ENCODE data around the gene RELN.

RELN gene

DNA sequence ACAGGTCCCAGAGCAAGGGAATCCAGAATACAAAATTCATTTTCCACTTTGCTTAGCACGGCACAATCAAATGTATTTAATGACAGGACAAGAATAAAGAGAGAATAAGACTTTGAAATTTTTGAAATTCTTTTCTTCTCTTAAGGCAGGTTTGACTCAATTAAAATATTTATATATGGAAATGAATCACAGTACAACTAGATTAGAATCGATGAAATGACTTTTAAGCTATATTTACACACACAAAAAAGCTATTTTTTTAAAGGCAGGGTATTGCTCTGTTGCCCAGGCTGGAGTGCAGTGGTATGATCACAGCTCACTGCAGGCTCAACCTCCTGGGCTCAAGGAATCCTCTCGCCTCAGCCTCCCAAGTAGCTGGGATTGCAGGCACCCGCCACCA is 278.0 kb downstream of the RELN start:
- no peak for DNase-seq

DNA sequence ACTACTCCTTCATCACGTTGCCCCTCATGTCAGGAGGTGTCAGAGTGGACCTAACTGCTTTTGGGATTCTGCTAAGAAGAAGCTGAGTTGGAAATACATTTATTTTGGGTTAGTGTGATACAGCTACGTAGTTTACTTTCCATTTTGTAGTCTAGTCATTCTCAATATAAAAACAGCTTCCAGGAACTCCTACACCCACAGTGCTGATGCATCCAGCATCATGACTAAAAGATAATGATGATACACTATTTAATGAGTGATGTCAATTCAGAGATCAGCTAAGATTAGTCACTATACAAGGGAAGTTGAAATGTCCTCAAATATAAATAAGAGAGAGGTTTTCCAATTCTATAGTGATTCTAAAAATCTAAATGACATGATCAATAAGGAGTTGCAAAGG is 279.2 kb downstream of the RELN start:
- no peak for DNase-seq

DNA sequence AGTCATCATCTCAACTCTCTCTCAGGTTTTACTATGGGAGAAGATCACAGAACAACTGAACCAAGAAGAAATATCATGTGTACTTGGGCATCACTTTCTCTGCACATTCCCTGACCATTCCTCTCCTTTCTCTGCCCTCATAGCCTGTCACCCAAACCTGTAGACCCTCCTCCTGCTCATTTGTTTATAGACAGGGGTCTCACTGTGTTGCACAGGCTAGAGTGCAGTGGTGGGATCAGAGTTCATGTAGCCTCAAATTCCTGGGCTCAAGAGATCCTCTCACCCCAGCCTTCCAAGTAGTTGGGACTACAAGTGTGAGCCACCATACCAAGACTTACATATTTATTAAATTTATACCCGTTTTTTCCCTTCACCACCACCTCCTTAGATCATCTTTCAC is 282.7 kb downstream of the RELN start:
- DNase-seq: no peak

DNA sequence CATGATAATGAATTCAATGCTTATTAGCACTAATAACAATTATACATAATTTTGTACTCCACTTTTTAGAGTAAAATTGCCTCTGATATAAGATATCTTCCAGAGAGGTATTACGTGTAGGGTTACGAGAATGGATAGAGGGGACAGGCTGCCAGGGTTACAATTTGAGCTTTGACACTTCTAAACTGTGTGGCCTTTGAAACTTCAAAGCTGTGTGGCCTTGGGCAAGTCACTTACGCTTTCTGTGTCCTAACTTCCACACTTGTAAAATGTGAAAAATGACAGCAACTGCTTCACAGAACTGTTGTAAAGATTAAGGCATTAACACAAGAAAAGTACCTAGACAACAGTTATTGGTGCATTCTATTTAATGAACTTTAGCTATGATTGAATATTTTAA is 283.9 kb downstream of the RELN start:
- DNase-seq: no peak

DNA sequence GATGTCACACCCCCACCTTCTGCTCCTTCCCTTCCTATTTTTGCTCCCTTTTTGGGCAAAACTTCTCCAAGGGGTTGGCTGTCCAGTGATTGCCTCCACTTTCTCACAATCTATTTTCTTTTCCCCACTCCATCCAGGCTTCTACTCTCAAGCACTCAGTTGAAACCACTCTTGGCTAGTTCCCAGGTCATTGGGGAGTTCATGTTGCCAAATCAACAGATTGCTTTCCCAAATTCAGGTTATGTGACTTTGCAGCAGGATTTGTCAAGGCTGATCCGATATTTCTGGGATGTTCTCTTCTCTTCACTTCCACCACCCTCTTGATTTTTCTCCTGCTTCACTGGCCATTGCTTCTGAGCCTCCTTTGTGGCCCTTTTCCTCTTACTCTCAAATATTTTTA is 284.8 kb downstream of the RELN start:
- DNase-seq: no peak

DNA sequence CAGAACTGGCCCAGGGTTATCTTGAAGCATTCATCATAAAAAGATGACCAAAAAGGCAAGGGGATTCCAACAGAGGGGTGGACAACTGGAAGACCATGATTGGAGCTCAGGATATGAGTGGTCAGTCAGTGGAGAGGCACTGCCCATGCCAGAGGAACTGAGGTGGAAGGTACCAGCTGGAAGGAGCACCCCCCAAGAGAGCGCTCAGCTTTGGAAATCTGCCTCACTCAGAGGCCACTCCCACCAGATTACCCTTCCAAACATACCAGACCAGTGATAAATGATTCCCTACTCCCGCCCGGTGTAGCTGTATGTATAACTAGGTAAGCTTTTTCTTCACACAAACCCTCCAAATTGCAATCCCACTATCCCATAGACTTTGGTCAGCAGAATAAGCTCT is 286.5 kb downstream of the RELN start:
- no peak for DNase-seq

DNA sequence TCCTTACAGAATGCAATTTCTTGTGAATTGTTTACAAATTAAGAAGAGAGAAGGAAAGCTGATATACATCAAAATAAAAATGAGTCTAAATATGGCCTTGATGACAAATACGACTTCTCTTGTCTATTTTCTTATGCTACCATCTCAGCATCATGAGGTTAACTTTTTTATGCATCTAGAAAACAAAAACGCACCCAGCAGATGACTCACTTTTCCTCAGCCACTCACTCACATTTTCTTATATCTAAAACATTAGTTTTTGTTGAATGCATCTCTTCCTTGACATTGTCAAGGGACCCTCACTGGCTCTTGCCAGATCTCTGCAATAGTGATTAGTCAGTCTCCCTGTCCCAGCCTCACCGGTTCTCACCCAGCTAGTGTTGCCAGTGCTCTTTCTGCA is 287.0 kb downstream of the RELN start:
- DNase-seq: no peak

DNA sequence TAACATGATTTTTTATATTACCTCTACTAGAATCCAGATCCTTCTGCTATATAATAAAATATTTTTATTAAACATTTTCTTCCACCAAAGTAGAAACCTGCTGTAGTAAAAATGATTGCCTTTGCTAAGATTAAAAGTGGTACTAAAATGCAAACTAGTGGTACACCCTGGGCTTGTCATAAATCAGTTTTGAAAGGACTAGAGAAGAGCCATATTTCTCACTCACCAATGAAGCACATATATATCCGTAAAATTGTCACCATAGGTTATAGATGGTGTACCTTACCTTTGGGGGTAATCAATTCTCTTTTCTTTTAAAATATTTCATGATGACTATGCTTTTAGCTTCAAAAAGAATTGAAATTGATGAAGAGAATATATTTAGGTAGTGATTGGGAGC is 290.4 kb downstream of the RELN start:
- DNase-seq: no peak

DNA sequence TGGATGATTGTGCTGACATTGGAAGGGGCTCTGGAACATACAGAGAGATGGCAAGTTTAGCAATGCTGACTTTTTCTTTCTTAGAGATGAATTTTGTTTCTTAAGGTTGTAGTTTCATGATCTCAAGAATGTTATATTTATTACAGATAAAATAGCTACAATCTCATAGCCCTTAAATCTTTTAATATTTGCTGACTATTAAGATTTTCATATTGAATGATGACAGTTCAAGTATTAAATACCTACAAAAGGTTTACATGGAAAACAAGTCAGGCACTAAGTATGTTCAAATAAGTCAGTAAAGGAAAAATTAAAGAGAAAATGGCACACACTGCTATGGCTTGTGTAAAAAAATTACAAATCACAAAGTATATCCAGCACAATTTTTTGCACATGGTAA is 291.4 kb downstream of the RELN start:
- no peak for DNase-seq

DNA sequence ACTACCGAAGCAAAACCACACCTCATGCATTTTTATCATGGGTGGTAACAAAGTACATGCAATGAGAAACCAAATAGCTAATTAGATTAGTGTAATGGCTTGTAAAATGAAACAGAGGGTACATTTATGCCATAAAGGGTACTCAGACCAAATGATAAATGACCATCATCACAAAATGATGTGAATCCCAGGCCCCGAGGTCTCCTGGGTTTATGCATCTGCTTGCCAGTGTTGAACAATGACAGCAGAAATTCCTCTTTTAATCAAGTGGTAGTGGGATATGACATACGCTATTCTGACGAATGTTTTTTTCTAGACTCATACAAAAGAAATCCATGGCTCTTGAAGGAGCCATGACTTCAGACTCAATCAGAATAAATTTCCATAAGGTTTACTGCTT is 293.9 kb downstream of the RELN start:
- no peak for DNase-seq

DNA sequence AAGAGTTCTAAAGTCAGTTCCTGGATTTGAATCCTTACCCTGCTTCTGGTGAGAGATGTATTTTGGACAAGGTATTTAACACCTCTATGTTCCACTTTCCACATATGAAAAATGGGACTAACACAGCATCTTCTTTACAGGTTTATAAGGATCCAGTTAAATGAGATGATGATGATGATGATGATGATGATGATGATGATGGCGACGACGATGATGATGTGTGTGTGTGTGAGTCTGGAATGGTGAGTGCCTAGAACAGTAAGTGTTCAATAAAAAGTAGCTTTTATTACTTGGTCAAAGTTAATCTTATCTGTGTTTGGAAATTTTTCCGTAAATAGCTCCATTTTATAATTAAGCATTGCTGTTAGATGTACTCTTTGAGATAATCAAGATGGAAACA is 295.2 kb downstream of the RELN start:
- no peak for DNase-seq

DNA sequence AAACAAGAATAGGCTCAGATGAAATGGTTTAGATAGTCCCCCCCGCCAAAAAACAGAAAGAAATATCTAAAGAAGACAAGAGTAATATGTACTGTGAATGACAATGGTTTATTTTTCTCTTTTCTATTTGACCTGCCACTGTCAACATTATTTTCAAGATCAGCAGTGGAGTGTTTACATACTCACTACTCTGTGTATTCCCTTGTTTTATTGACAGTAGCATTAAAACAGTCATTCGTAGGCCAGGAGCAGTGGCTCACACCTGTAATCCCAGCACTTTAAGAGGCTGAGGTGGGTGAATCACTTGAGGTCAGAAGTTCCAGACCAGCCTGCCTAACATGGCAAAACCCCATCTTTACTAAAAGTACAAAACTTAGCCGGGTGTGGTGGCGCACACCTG is 298.2 kb downstream of the RELN start:
- no peak for DNase-seq

DNA sequence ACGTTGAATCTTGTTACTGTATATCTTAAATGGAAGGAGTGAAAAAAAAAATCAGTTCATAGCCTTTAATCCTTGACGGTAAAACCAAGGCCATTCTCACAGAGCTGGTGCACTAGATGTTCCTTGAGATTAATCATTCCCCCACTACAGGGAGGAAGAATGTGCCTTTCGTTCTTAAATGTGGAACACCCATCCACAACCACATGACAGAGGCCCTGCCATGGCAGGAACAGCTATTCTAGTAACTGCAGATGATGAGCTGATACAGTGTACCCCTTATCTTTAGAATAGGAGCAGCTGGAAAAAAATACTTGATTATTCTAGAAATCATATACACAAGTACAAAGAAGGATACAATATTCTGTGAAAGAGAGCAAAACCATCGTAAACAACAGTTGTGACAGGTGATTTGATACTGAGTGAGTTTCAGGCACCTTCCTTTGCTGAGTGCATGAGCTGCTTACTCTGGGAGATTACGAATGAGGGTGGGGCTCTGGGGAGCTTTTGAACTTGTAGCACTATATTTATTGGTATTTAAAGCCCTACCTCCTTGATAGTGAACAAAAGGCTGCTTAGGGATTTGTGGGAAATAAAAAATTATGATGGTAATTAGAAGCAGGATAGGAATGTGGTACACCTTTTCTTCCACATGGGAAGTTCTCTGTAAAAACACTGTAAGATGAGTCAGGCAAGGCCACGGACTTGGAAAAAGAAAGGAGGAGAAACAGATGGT is 299.1 kb downstream of the RELN start:
- DNase-seq: no peak

DNA sequence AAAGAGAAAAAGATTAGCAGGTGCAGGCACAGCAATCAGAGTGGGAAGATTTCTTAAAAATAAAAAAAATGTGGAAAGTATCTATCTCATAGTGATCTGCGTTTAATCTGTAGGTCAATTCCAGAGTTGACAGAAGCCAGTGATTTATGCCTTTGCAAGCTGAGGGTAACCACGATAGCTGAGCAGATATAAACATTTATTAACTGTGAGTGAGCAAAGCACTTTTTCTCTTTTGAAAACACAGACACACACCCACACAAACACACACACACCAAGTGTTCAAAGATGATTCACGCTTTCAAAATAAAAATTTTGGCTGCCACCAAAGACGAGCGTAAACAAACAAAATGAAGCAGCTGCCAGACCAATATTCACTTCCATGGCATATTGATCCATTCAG is 300.2 kb downstream of the RELN start:
- peak; percentile 4 for DNase-seq

DNA sequence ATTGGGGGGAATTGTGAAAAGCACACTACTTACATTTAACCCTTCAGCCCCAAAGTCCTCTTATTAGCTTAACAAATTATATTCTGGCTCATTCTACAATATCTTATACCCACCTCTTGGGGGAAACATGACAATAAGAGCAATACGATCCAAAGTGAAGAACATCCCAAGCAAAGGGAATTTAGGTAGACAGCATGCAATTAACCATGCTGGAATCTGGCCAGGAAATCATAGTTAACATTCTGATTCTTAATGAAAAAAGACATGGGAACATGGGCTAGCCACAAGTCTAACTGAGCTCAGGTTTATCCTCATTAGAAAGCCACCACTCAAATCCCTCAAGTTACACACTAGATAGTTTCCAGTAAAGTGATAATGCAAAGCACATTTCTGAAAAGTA is 301.5 kb downstream of the RELN start:
- DNase-seq: peak; percentile 66

DNA sequence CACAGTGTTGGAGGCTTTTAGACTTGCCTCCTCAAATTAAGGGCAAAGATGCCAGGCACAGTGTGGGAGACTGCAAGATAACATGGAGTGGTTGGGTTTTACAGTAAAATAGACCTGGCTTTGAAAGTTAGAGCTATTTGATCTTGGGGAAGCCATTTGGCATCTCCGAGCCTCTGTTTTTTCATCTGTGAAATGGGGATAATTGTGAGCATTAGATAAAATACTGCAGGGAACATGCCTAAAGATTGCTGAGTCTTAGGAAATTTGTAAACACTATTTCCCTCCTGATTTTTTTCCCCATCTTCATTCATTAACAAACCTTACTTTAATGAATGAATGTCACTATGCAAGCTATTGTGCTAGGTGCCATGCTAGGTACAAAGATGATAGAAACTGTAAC is 302.2 kb downstream of the RELN start:
- DNase-seq: no peak

DNA sequence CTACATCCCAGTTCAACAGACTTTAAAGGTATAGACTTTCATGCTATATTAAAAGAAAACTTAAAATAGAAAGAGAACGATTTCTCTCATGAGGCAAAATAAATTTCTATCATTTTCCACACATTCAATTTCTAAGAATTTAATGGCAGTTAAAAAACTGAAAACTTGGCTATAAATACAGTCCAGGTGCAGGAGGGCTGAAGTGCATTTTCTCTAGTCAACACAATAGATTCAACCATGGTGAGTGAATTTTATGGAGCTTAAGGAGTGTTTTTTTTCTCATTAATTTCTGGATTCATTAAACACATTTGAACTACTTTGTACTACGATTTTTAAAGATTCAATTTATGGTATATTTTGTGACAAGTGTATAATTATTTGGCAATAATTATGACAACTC is 302.7 kb downstream of the RELN start:
- no peak for DNase-seq

DNA sequence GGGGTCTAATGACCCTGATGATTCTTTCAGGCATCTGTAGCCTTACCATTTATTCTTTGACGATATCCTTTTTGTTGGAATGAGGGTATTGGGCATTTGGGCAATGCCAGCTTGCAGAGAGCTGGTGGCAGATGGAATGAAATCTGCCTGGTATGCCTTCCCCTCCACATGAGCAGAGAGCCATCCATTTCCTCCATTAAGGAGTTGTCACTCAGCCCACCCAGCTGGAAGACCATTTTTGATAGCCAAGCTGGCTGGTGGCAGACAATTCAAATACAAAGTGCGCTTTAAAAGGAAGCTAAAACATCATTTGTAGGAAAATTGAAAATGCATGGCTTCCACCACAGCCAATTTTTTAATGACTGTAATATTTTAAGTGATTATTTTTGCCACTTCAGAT is 303.4 kb downstream of the RELN start:
- DNase-seq: no peak

DNA sequence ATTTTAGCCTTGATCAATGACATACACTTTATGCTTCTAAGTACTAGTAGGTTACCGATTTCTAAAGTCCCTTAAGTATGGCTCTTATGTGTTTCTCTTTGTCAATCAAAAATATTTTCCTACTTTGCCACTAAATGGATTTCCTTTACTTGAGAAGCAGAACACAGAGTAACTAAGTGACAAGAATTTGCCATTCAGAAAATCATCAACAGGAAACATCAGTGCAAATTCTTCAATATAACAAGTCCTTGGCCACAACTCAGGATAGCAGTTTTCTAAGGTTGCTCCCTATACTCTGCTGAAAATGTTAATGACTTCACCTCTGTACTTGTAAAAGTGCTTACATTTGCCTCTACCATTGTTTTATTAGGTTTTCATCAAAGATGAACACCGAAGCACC is 303.8 kb downstream of the RELN start:
- DNase-seq: no peak

DNA sequence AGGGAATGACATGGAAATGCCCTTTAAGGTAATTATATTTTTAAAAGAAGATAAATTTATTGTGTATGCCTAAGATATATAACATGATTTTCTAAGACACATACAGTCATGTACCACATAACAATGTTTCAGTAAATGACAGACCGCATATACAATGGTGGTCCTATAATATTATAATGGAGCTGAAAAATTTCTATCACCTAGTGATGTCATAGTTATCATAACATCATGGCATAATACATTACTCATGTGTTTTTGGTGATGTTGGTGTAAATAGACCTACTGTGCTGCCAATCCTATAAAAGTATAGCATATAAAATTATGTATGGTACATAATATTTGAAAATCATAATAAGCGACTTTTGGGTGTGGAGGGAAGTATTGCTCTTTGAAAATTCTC is 306.1 kb downstream of the RELN start:
- no peak for DNase-seq

DNA sequence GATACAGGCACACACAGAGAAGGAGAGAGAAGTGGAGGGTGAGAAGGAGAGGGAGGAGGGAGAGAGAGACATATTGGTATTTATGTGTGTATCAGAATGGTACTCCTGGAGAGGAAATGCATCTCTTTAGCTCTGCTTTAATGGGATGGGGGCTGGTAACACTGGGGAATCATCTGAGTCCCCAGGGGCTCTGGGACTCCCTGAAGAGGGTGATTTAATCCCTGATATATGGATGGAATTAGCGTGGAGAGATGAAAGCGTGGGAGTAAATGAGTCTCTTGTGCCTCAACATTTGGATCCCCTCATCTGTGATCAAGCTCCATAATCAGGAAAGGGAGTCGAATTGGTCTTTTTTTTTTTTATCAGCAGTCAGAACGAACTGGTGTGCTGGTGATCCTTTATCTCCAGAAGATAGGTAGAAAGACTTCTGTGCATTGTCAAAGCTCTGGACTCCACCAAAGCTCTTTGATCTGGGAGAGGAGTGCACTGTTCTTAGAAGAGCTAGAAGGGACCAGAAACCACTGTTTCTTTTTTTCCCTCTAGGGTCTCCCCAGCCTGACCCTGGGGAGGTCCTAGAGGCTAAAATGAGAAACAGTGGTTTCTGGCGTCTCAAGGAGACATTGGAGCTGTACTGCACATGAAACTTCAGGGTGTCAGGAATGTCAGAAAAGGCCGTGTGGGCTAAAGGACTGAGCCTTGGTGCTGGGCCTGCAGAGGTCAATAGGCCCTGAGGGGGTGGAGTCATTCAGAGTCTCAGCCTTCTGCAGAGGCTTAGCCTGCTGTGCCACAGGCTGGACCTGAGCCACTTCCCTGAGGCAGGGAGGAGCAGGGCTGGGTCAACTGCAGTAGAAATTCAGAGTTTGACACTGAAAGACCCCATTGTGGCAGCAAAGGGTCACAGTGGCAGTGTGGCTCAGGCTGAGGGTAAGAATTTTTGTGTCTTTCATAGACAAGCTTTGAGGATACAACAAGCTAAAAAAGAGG is 309.0 kb downstream of the RELN start:
- no peak for DNase-seq

DNA sequence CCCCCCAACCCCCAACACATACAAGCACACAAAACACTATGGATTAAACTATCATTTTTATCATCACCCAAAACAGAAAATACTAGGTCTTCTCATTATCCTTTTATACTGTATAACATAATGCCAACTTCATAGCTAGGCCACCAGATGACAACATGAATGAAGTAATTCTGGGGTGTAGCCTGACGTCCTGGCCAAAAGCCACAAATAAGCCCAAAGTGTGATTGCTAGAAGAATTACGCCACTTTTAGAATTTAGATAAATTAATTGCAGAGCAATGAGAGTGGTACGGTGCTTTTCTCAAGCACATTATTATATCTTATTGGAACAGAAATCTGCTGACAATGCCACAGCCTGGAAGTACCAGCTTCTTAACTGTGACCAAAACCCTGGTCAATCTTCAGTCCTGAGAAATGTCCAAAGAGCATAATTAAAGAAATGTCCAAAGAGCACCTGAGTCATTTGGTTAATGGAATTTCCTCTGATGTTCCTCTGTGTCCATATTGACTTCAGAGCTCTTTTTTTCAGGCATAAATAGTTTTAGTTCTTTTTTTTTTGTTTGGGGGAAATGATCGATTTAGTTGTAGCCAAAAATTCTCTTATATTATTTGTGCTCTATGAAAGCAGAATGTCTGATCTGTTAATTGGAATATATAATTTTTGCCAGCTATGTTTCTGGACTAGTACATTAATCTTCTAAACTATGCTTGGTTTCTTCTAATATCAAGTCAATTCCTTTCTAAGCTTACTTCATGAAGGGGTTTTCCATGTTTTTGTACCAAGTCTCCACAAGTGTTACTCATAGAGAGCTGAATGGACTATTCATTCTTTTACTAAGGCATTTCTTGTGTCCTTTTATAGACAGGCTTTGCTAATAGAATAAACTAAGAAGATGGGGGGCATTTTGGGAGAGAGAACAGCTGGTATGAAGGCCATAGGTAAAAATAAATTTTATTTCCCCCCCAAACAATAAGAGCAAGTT is 310.0 kb downstream of the RELN start:
- DNase-seq: no peak

DNA sequence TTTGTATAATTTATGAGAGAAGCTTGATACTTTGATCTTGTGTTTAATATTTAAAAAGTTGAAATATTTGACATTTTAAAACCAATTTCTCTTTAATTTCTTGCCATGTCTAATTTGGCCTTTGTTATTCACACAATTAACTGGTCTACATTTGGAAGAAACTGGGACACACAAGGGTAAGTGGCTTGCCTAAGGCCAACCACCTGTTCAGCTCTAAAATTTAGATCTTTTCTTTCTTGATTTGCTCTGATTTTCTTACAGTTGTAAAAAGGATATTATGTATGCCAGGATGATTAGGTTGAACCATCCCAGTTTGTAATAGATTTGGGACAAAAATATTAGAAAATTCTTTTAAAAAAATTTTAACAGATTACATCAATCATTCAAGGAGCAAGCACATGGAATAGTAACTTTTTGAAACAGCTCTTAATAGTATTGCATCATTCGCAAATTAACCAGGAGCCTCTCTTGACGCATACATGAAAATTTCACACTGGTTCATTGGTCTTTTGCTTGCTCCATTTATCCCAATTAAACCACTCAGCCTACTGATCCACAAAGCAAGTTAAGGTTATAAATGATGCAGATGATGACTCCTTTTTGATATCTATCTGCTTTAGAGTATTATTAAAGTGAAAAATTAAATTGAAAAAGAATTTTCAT is 321.0 kb downstream of the RELN start:
- no peak for DNase-seq

All from COR-L47 (cell line).